GM19099 (cell line): ENCODE results near the gene IGSF9.

Source experiments
- POLR2A ChIP-seq: IDR thresholded peaks from 3 replicates; pipeline ENCODE4 v1.6.1; 2011; ENCODE audit warnings: low read depth; ENCODE audit not compliant: insufficient read length; ENCODE audit errors: extremely low read depth

Gene IGSF9

GRCh38 chr1:159944623-159945455, 574 bp downstream of the IGSF9 start:
- no peak for TF ChIP-seq POLR2A

- TF ChIP-seq POLR2A, result no peak
These were observed 1.3 kb downstream of the IGSF9 start for GRCh38 chr1:159943908-159944622.

- TF ChIP-seq POLR2A, result no peak
These were observed 2.2 kb downstream of the IGSF9 start for GRCh38 chr1:159943278-159943640.

GRCh38 chr1:159942632-159943277, 2.7 kb downstream of the IGSF9 start:
- TF ChIP-seq POLR2A, result no peak

GRCh38 chr1:159941591-159942560, 3.5 kb downstream of the IGSF9 start:
- TF ChIP-seq POLR2A, result no peak

GRCh38 chr1:159941141-159941540, 4.3 kb downstream of the IGSF9 start:
- TF ChIP-seq POLR2A, result no peak

GRCh38 chr1:159940006-159940620, 5.3 kb downstream of the IGSF9 start:
- TF ChIP-seq POLR2A, result no peak

- no peak for TF ChIP-seq POLR2A
These were observed 5.8 kb downstream of the IGSF9 start for GRCh38 chr1:159939678-159940002.

GRCh38 chr1:159938905-159939677, 6.3 kb downstream of the IGSF9 start:
- no peak for TF ChIP-seq POLR2A

GRCh38 chr1:159938211-159938852, 7.1 kb downstream of the IGSF9 start:
- no peak for TF ChIP-seq POLR2A

- no peak for TF ChIP-seq POLR2A
These were observed 8.2 kb downstream of the IGSF9 start for GRCh38 chr1:159937054-159937750.

- no peak for TF ChIP-seq POLR2A
These were observed 9.0 kb downstream of the IGSF9 start for GRCh38 chr1:159936273-159936904.
